Hepatic stellate cell (primary cell): ENCODE results near the gene KAZN.

Experiments used
- DNase-seq: peaks from one replicate; pipeline ENCODE4 v3.0.0; 2011; ENCODE audit warnings: low spot score

Gene KAZN

DNA sequence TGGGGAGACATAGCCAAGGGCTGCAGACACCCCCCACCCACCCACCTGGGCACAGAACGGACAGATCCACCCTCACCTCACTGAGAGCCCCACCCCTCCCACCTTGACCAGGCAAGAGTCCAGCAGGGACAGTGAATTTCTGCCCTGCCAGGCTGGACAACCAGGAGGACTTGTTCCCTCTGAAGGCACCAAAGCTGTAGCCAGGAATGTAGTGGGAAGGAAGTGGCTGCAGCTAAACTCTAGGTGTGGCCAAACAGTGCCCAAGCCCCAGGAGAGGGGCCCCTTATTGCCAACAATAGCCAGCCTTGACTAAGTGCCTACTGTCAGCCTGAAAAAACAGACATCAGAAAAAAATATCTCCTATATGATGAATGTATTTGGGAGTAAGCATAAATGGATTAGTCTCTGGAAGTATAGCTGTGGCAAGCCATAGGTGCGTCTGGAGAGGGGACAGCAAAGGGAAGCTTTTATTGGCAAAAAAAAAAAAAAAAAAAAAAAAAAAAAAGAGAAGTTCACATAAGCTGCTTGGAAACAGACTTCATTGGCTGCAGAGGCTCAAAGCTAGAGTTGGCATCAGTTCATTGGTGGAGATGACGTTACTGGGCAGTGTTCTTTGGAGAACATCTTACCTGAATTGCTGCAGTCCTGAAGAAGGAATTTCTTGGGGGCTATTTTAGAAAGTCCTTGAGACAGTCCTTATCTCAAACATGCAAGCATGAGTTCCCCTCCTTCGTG is 490.9 kb downstream of the KAZN start:
- no peak for DNase-seq

GRCh38 chr1:15090373-15090772 is 491.9 kb downstream of the KAZN start:
- DNase-seq, result no peak

GRCh38 chr1:15094056-15094455 is 495.6 kb downstream of the KAZN start:
- DNase-seq, result no peak

- no peak for DNase-seq
These were observed 496.4 kb downstream of the KAZN start for GRCh38 chr1:15094719-15095495.

DNA sequence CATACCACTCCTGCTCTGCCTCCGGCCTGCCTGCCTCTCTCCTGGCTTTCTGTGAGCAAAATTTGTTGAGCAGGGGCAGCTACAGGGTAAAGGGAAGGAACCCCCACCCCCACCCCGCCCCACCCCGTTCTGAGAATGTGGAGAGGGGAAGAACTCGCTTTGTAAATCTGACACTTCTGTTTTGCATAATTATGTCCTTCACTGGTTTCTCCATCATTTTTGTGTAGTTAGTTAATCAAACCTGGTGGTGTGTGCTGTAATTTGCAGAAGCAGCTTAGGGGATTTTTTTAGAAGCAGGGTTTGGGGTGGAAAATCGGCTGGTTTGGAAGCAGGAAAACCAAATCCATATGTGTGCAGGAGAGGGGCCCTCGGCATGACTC is 497.0 kb downstream of the KAZN start:
- DNase-seq, result no peak

DNA sequence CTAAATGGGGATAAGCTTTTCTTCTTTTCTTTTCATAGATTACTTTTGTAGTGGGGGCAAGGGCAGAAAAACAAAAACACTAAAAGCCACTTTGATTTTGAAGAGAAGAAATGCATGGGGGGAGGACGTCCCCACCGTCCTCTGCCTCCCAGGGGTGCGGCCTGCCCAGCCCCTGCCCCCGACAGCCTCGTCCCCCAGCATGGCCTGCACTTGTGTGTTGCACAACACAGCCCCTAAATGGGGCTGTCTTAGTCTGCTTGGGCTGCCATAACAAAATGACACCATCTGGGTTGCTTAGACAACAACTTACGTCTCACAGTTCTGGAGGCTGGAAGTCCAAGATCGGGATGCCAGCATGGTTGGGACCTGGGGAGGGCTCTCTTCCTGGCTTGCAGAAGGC is 497.8 kb downstream of the KAZN start:
- DNase-seq, result no peak

DNA sequence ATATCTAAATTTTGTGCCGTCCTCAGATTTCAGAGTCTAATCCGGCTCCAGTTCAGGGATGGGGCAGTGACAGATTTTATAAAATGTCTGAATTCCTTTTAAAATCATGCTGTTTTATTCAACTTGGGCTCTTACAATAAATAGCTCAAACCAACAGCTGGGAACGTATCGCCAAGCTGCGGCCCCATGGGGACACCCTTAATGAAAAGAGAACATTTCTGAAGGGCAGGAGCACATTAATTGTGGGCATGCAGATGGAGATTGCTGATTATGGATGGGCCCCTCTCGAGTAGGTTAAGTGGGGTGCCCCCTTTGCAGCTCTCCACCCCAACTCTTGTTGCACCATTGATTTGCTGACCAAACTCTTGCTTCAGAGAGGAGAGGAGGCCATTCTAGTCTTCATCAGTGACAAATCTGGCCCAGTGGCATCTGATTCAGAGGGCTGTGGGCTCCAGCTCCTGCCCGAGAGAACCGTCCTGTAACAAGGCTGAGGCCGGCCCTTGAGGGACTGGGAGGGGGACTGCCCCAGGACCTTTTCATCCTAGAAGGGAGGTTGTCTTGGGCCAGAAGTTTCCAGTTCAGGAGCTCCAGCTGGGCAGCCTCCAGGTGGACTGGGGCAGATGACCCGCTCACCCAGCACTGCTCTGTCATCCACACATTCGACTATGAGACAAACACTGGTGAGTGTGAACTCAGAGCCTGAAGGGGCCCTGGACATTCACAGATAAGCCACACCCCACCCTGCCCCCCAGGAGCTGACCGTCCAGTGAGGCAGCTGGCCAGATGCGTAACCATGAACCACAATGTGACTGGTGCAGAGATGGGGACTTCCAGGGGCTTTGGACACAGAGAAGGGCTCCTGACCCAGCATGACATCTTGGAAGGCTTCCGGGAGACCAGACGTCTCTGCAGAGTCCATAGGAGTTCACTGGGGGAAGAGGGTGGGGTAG is 500.0 kb downstream of the KAZN start:
- DNase-seq, result no peak

- no peak for DNase-seq
These were observed 501.1 kb downstream of the KAZN start for GRCh38 chr1:15099441-15100120.

DNA sequence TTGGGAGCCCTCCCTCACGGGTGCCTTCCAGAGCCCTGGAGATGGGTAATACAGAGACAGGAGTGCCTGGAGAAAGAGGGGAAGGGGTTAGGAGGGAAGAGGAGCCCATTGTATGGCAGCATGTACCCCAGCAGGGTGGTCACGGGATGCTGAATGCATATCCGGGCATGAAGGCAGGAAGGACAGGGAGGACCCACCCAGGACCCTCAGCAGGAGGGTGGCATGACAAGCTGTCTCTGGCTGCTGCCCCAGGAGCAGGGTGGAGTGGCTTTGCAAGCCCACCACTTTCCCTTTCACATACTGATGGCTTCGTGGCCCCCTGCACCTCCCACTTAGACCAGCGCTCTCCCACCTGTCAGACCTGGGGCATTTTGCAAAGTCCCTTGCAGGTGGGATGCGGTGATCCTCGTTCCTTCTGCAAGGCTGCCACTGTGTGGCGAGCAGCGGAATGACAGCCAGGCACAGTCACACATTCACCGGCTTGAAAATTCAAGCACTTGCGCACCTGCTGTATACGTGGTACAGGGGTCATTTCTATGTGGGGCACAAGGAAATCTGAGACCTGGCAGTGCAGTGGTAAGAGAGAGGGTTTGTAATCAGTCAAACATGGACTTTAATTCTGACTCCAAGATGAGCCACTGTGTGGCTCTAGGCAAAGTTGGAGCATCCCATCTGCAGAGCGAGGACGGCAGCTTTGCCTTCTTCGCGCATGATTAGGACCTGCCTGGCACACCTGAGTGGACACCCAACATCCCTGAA is 501.8 kb downstream of the KAZN start:
- DNase-seq, result peak; percentile 65

- DNase-seq, result no peak
These were observed 502.6 kb downstream of the KAZN start for GRCh38 chr1:15100880-15101760.

- no peak for DNase-seq
These were observed 503.3 kb downstream of the KAZN start for GRCh38 chr1:15101801-15102200.

- DNase-seq, result no peak
These were observed 504.2 kb downstream of the KAZN start for GRCh38 chr1:15102646-15103045.

- DNase-seq, result no peak
These were observed 504.7 kb downstream of the KAZN start for GRCh38 chr1:15103211-15103610.

DNA sequence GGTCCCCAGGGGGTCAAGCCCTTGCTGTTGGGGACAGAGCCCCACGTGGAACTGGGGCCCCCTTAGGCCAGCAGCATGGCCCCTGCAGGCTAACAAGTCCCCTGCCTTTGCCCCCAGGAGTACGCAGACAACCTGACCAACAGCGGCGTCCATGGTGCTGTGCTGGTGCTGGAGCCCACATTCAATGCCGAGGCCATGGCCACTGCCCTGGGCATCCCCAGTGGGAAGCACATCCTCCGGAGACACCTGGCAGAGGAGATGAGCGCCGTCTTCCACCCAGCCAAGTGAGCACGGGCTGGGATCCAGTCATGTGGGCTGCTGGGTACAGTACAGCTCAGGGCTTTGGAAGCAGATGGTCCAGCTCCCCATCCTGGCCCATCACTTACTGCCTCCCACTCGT is 505.4 kb downstream of the KAZN start:
- no peak for DNase-seq

GRCh38 chr1:15104768-15105167 is 506.3 kb downstream of the KAZN start:
- DNase-seq, result no peak

- DNase-seq, result no peak
These were observed 508.1 kb downstream of the KAZN start for GRCh38 chr1:15106608-15107007.

- no peak for DNase-seq
These were observed 508.7 kb downstream of the KAZN start for GRCh38 chr1:15107058-15107687.

DNA sequence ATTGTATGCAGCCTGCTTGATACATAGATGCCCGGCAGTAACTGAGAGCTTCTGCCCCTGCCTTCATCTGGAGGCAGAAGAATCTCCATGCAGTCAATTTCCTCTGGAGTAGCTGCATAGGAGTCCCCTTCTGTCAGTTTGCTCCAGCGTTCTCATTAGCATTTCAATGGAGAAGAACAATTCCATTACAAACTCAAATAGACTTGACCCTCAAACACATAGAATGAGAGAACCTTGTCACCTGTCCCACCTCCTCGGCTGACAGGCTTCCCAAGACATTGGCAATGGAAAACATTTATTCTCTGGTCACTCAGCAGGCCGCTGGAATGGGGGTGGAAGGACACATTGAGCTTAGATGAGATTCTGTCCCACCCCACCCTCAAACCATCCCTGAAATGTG is 509.4 kb downstream of the KAZN start:
- no peak for DNase-seq

DNA sequence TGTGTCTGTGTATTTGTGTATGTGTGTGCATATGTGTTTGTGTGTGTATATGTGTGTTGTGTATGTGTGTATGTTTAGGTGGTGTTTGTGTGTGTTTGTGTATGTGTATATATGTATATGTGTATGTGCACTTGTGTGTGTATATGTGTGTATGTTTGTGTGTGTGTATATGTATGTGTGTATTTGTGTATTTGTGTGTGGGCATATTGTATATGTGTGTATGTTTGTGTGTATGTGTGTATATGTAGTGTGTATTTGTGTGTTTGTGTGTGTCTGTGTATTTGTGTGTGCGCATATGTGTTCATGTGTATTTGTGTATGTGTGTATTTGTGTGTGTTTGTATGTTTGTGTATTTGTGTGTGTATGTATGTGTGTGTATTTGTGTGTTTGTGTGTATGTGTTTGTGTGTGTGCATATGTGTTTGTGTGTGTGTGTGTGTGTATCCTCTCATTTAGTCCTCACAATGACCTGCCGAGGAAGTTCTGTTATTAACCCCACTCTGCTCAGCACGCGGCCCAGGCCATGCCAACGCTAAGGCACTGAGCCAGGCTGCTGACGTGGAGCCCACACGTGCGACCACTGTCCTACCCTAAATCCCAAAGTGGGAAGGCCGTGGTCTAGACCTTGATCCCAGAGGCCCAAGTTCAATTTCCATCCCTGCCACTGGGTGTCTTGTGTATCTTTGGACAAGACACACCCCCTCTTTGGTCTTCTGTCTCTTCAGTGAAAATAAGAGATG is 511.8 kb downstream of the KAZN start:
- DNase-seq, result no peak
